ENCODE results near the gene TNK2. TPM values are rescaled to one million over a fixed set of nuclear protein-coding genes. Genes with fewer than 3 reads are reported as not detected.
"Not testable (repeated sequence)": the region's sequence is repeated elsewhere in the genome, so short reads cannot be mapped to it uniquely, and the experiment has no call there.

The TNK2 gene
- total RNA-seq, 5 donors from 2014 or later (not counting 1 experiment from before 2014, with no cell fraction given), result 159 to 198 (median 181) TPM

DNA sequence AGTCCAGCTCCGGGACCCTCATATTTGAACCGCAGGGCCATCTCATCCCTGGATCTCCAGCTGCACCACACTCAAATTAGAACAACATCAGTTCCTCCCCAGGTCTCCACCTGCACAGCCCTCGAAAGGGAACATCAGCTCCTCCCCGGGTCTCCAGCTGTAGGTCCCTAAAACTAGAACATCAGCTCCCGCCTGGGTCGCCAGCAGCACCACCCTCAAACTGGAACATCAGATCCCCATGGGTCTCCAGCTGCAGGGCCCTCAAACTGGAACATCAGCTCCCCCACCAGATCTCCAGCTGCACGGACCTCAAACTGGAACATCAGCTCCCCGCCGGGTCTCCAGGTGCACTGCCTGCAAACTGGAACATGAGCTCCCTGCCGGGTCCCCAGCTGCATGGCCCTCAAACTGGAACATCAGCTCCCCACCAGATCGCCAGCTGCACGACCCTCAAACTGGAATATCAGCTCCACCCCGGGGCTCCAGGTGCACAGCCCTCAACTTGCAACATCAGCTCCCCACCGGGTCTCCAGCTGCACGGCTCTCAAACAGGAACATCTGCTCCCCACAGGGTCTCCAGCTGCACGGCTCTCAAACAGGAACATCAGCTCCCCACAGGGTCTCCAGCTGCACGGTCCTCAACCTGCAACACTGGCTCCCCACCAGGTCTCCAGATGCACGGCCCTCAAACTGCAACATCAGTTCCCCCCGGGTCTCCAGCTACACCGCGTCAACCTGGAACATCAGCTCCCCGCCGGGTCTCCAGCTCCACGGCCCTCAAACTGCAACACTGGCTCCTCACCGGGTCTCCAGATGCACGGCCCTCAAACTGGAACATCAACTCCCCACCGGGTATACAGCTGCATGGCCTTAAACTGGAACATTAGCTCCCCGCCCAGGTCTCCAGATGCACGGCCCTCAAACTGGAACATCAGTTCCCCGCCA, 31.4 kb upstream of the TNK2 start:
- H3K36me3 Mint-ChIP-seq, result peaks cover 30% of the 10 kb centered on the region
- not testable (repeated sequence) for H3K9me3 Mint-ChIP-seq; H3K9me3 ChIP-seq; H3K4me1 ChIP-seq (ENCODE audit: control insufficient read depth in 1 of 2, extremely low read depth in 1 of 2, insufficient read depth in 2 of 2, low read length in 2 of 2); H3K27me3 ChIP-seq (replicated peaks in 1 of 2; ENCODE audit: control insufficient read depth in 2 of 2, extremely low read depth in 1 of 2, insufficient read depth in 2 of 2, low read length in 1 of 2); H3K27ac Mint-ChIP-seq; H3K4me3 Mint-ChIP-seq; DNase-seq; ATAC-seq (replicated peaks in 1 of 4); H3K36me3 ChIP-seq (ENCODE audit: control insufficient read depth in 2 of 2, extremely low read depth in 1 of 2, insufficient read depth in 1 of 2, low read length in 1 of 2); H3K27ac ChIP-seq (ENCODE audit: low read length); H3K27me3 Mint-ChIP-seq; H3K4me3 ChIP-seq (ENCODE audit: control insufficient read depth in 1 of 2, extremely low read depth in 1 of 2, low read length in 1 of 2)
- POLR2A ChIA-PET, result interaction anchor here in 1 of 2 donors (0.6 kb wide), 1 partner anchor 20 kb away, joined by 3 read pairs; no protein-coding TSS in a partner anchor
- CTCF ChIA-PET, result interaction anchor here in 1 of 2 donors (0.6 kb wide), 1 partner anchor 247 kb away, joined by 4 read pairs; no protein-coding TSS in a partner anchor
- peaks cover 0 to 16% (median 4%) of the 10 kb centered on the region in 3 donors for H3K4me1 Mint-ChIP-seq
- 88% methylated on average over 22 of the region's 30 CpGs for WGBS (ENCODE audit: insufficient coverage)

- CTCF ChIA-PET; ATAC-seq (replicated peaks in 1 of 4); H3K4me3 Mint-ChIP-seq; DNase-seq; H3K4me1 ChIP-seq (ENCODE audit: control insufficient read depth in 1 of 2, extremely low read depth in 1 of 2, insufficient read depth in 2 of 2, low read length in 2 of 2); H3K4me1 Mint-ChIP-seq; H3K36me3 Mint-ChIP-seq; H3K9me3 ChIP-seq; H3K27ac Mint-ChIP-seq; H3K9me3 Mint-ChIP-seq; H3K27me3 Mint-ChIP-seq; H3K27me3 ChIP-seq (replicated peaks in 1 of 2; ENCODE audit: control insufficient read depth in 2 of 2, extremely low read depth in 1 of 2, insufficient read depth in 2 of 2, low read length in 1 of 2); H3K27ac ChIP-seq (ENCODE audit: low read length); H3K36me3 ChIP-seq (ENCODE audit: control insufficient read depth in 2 of 2, extremely low read depth in 1 of 2, insufficient read depth in 1 of 2, low read length in 1 of 2); H3K4me3 ChIP-seq (ENCODE audit: control insufficient read depth in 1 of 2, extremely low read depth in 1 of 2, low read length in 1 of 2); POLR2A ChIA-PET: not testable (repeated sequence)
- WGBS (ENCODE audit: insufficient coverage), result 100% methylated on average over 4 of the region's 6 CpGs
Measured at GRCh38 chr3:195933044-195933430, 24.7 kb upstream of the TNK2 start.

DNA sequence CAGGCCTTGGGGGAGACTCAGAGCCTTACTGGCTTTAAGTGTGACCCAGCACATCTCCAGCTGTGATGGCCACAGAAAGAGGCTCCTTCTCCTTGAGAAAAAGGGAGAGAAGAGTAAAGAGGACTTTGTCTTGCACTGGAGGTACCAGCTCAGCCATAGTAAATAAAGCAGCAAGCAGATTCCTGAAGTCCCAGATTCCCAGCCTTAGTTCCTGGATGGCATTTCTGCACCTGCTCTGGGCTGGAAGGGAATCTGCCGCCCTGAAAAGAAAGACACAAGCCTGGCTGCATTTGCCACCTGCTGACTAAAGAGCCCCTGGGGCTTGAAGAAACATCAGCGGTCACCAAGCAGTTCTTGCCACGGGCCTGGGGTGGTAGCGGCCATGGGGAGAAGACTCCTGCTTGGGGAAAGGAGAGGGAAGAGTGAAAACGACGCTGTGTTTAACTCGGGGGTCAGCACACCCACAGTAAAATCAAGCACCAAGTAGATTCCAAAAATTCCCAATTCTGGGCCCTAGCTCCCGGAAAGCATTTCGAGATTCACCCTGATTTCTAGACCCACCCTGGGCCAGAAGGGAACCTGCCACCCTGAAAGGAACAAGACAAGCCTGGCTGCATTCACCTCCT, 24.2 kb upstream of the TNK2 start:
- no peak for ATAC-seq (replicated peaks in 1 of 4)
- no peaks in the 10 kb centered on the region for H3K4me1 Mint-ChIP-seq
- Histone ChIP-seq H3K36me3 (ENCODE audit: control insufficient read depth in 2 of 2, extremely low read depth in 1 of 2, insufficient read depth in 1 of 2, low read length in 1 of 2) (no peaks in the 10 kb centered on the region), H3K4me3 (ENCODE audit: control insufficient read depth in 1 of 2, extremely low read depth in 1 of 2, low read length in 1 of 2) (no peak overlapping the region), H3K27ac (ENCODE audit: low read length) (no peak overlapping the region), H3K4me1 (ENCODE audit: control insufficient read depth in 1 of 2, extremely low read depth in 1 of 2, insufficient read depth in 2 of 2, low read length in 2 of 2) (no peaks in the 10 kb centered on the region), H3K27me3 (replicated peaks in 1 of 2; ENCODE audit: control insufficient read depth in 2 of 2, extremely low read depth in 1 of 2, insufficient read depth in 2 of 2, low read length in 1 of 2) (no peaks in the 10 kb centered on the region), H3K9me3 (no peaks in the 10 kb centered on the region)
- H3K36me3 Mint-ChIP-seq, result no peaks in the 10 kb centered on the region
- no peak overlapping the region for H3K4me3 Mint-ChIP-seq
- ChIA-PET CTCF (no interaction called here), POLR2A (no interaction called here)
- H3K27ac Mint-ChIP-seq, result no peak overlapping the region
- DNase-seq, result no peak
- no peaks in the 10 kb centered on the region for H3K27me3 Mint-ChIP-seq
- H3K9me3 Mint-ChIP-seq, result no peaks in the 10 kb centered on the region
- WGBS (ENCODE audit: insufficient coverage), result 100% methylated on average over 2 of the region's 9 CpGs

GRCh38 chr3:195931582-195932273, 23.4 kb upstream of the TNK2 start:
- H3K4me1 ChIP-seq (ENCODE audit: control insufficient read depth in 1 of 2, extremely low read depth in 1 of 2, insufficient read depth in 2 of 2, low read length in 2 of 2), result no peaks in the 10 kb centered on the region
- ChIA-PET CTCF (interaction anchor here in 1 of 2 donors (0.7 kb wide), 1 partner anchor 746 kb away, joined by 4 read pairs; no protein-coding TSS in a partner anchor), POLR2A (interaction anchor here in 1 of 2 donors (0.6 kb wide), 1 partner anchor 639 kb away, joined by 11 read pairs; no protein-coding TSS in a partner anchor)
- H3K27ac ChIP-seq (ENCODE audit: low read length), result no peak overlapping the region
- H3K4me3 ChIP-seq (ENCODE audit: control insufficient read depth in 1 of 2, extremely low read depth in 1 of 2, low read length in 1 of 2), result no peak overlapping the region
- no peak overlapping the region for H3K4me3 Mint-ChIP-seq
- no peaks in the 10 kb centered on the region for H3K27me3 ChIP-seq (replicated peaks in 1 of 2; ENCODE audit: control insufficient read depth in 2 of 2, extremely low read depth in 1 of 2, insufficient read depth in 2 of 2, low read length in 1 of 2)
- DNase-seq (no peak), ATAC-seq (replicated peaks in 1 of 4) (no peak)
- no peaks in the 10 kb centered on the region for H3K27me3 Mint-ChIP-seq
- H3K36me3 Mint-ChIP-seq, result no peaks in the 10 kb centered on the region
- no peaks in the 10 kb centered on the region for H3K36me3 ChIP-seq (ENCODE audit: control insufficient read depth in 2 of 2, extremely low read depth in 1 of 2, insufficient read depth in 1 of 2, low read length in 1 of 2)
- H3K27ac Mint-ChIP-seq, result no peak overlapping the region
- H3K9me3 Mint-ChIP-seq, result no peaks in the 10 kb centered on the region
- H3K4me1 Mint-ChIP-seq, result no peaks in the 10 kb centered on the region
- no peaks in the 10 kb centered on the region for H3K9me3 ChIP-seq
- 93% methylated on average over 4 of the region's 8 CpGs for WGBS (ENCODE audit: insufficient coverage)

GRCh38 chr3:195929452-195929851, 21.1 kb upstream of the TNK2 start:
- H3K9me3 ChIP-seq, result no peaks in the 10 kb centered on the region
- Mint-ChIP-seq H3K4me1 (no peaks in the 10 kb centered on the region), H3K27me3 (no peaks in the 10 kb centered on the region), H3K36me3 (no peaks in the 10 kb centered on the region), H3K4me3 (no peak overlapping the region), H3K27ac (no peak overlapping the region), H3K9me3 (no peaks in the 10 kb centered on the region)
- no peak overlapping the region for H3K27ac ChIP-seq (ENCODE audit: low read length)
- no peaks in the 10 kb centered on the region for H3K36me3 ChIP-seq (ENCODE audit: control insufficient read depth in 2 of 2, extremely low read depth in 1 of 2, insufficient read depth in 1 of 2, low read length in 1 of 2)
- H3K27me3 ChIP-seq (replicated peaks in 1 of 2; ENCODE audit: control insufficient read depth in 2 of 2, extremely low read depth in 1 of 2, insufficient read depth in 2 of 2, low read length in 1 of 2), result no peaks in the 10 kb centered on the region
- POLR2A ChIA-PET, result no interaction called here
- CTCF ChIA-PET, result interaction anchor here in 1 of 2 donors (0.5 kb wide), 1 partner anchor 1580 kb away, joined by 3 read pairs; no protein-coding TSS in a partner anchor
- no peak overlapping the region for H3K4me3 ChIP-seq (ENCODE audit: control insufficient read depth in 1 of 2, extremely low read depth in 1 of 2, low read length in 1 of 2)
- DNase-seq (no peak), ATAC-seq (replicated peaks in 1 of 4) (no peak)
- WGBS (ENCODE audit: insufficient coverage), result 67% methylated on average over 1 of the region's 3 CpGs
- no peaks in the 10 kb centered on the region for H3K4me1 ChIP-seq (ENCODE audit: control insufficient read depth in 1 of 2, extremely low read depth in 1 of 2, insufficient read depth in 2 of 2, low read length in 2 of 2)

- no peak for DNase-seq
- Mint-ChIP-seq H3K27ac (peak overlapping the region in 1 of 2 donors; percentile 34), H3K36me3 (no peaks in the 10 kb centered on the region), H3K4me3 (no peak overlapping the region), H3K27me3 (peaks cover 0 to 12% of the 10 kb centered on the region in 2 donors), H3K4me1 (peaks cover 5 to 8% (median 6%) of the 10 kb centered on the region in 3 donors), H3K9me3 (no peaks in the 10 kb centered on the region)
- Histone ChIP-seq H3K27me3 (replicated peaks in 1 of 2; ENCODE audit: control insufficient read depth in 2 of 2, extremely low read depth in 1 of 2, insufficient read depth in 2 of 2, low read length in 1 of 2) (peaks cover 0 to 5% of the 10 kb centered on the region in 2 experiments), H3K4me3 (ENCODE audit: control insufficient read depth in 1 of 2, extremely low read depth in 1 of 2, low read length in 1 of 2) (no peak overlapping the region), H3K36me3 (ENCODE audit: control insufficient read depth in 2 of 2, extremely low read depth in 1 of 2, insufficient read depth in 1 of 2, low read length in 1 of 2) (no peaks in the 10 kb centered on the region), H3K9me3 (no peaks in the 10 kb centered on the region), H3K4me1 (ENCODE audit: control insufficient read depth in 1 of 2, extremely low read depth in 1 of 2, insufficient read depth in 2 of 2, low read length in 2 of 2) (no peaks in the 10 kb centered on the region), H3K27ac (ENCODE audit: low read length) (no peak overlapping the region)
- ChIA-PET POLR2A (no interaction called here), CTCF (interaction anchor here in 1 of 2 donors (1.2 kb wide), 1 partner anchor 27 kb away, joined by 3 read pairs; no protein-coding TSS in a partner anchor)
- ATAC-seq (replicated peaks in 1 of 4), result no peak
- WGBS (ENCODE audit: insufficient coverage), result 84% methylated on average over 13 of the region's 13 CpGs
Measured at GRCh38 chr3:195921334-195921791, 13.0 kb upstream of the TNK2 start.

Measured in T-cell (primary cell).